ENCODE measurements around the gene BCKDK.
A peak's percentile ranks its signal among the peaks of the same experiment; 100 is the strongest.

Gene BCKDK

GRCh38 chr16:31080756-31081419, 27.3 kb upstream of the BCKDK start:
- no peak for DNase-seq

GRCh38 chr16:31081428-31082351, 26.5 kb upstream of the BCKDK start:
- no peak for DNase-seq

- no peak for DNase-seq
Measured at GRCh38 chr16:31082368-31083045, 25.7 kb upstream of the BCKDK start.

GRCh38 chr16:31083081-31083480, 25.1 kb upstream of the BCKDK start:
- DNase-seq, result no peak

GRCh38 chr16:31083556-31083955, 24.6 kb upstream of the BCKDK start:
- no peak for DNase-seq

GRCh38 chr16:31083981-31084380, 24.2 kb upstream of the BCKDK start:
- DNase-seq, result no peak

GRCh38 chr16:31084584-31085302, 23.4 kb upstream of the BCKDK start:
- DNase-seq, result no peak

GRCh38 chr16:31085411-31085810, 22.8 kb upstream of the BCKDK start:
- no peak for DNase-seq

- DNase-seq, result no peak
Measured at GRCh38 chr16:31085873-31086628, 22.1 kb upstream of the BCKDK start.

- no peak for DNase-seq
Measured at GRCh38 chr16:31086629-31086906, 21.6 kb upstream of the BCKDK start.

- DNase-seq, result no peak
Measured at GRCh38 chr16:31087481-31087880, 20.7 kb upstream of the BCKDK start.

GRCh38 chr16:31087971-31088370, 20.2 kb upstream of the BCKDK start:
- DNase-seq, result no peak

- DNase-seq, result no peak
Measured at GRCh38 chr16:31088459-31089183, 19.6 kb upstream of the BCKDK start, which contains the start of gene PRSS53. PRSS53 (minus strand) TSS chr16:31088943; CDS start chr16:31088809, 134 bp downstream.

- no peak for DNase-seq
Measured at GRCh38 chr16:31089199-31089598, 19.0 kb upstream of the BCKDK start.

GRCh38 chr16:31090540-31090939, 17.6 kb upstream of the BCKDK start:
- DNase-seq, result no peak

GRCh38 chr16:31092330-31092729, 15.9 kb upstream of the BCKDK start:
- no peak for DNase-seq

GRCh38 chr16:31093132-31093703, 15.0 kb upstream of the BCKDK start:
- DNase-seq, result peak; percentile 8

GRCh38 chr16:31094088-31094423, 14.1 kb upstream of the BCKDK start:
- no peak for DNase-seq

- DNase-seq, result peak; percentile 89
Measured at GRCh38 chr16:31094424-31095120, 13.6 kb upstream of the BCKDK start, which contains the start of gene VKORC1. VKORC1 (minus strand) TSS chr16:31094797; CDS start chr16:31094729, 68 bp downstream.

GRCh38 chr16:31099860-31100638, 8.1 kb upstream of the BCKDK start:
- no peak for DNase-seq

Measured in NCI-H2107 (cell line).